HG03025 (cell line): ENCODE data around the gene SLC50A1.

Source experiments
- ATAC-seq: cut with Tn5 transposase; IDR thresholded peaks from one replicate; pipeline ENCODE4 v1.9.1; 2021; ENCODE audit warnings: mild to moderate bottlenecking, moderate library complexity; ENCODE audit not compliant: unreplicated experiment, low FRiP score

Gene SLC50A1

DNA sequence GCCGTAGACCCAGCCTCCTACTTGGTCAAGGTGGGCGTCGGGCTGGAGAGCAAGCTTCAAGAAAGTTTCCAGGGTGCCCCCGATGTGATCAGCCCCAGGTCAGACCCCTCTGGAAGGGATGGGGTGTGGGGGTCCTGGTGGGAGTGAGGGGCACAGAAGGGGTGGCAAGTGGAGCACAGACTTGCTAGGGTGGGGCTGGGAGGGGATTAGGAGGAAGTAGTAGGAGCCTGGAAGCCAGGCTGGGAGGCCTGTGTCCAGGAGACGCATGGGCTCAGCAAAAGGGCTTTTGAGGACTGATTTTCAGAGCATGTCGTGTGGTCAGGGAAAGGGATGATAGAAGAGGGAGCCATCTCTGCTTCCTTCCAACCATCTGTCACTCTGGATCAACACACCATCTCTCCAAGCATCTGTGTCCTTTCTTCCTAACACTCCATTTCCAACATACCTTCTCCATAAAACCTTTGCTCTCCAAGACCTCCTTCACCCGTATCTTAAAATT is 46.4 kb downstream of the SLC50A1 start:
- ATAC-seq: no peak

DNA sequence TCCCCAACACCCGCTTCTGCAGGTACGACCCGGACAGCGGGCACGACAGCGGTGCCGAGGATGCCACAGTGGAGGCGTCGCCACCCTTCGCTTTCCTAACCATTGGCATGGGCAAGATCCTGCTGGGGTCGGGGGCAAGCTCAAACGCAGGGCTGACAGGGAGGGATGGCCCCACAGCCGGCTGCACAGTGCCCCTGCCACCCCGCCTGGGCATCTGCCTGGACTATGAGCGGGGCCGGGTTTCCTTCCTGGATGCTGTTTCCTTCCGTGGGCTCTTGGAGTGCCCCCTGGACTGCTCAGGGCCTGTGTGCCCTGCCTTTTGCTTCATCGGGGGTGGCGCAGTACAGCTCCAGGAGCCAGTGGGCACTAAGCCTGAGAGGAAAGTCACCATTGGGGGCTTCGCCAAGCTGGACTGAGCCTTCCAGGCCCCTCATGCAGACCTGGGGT is 48.1 kb downstream of the SLC50A1 start:
- no peak for ATAC-seq

DNA sequence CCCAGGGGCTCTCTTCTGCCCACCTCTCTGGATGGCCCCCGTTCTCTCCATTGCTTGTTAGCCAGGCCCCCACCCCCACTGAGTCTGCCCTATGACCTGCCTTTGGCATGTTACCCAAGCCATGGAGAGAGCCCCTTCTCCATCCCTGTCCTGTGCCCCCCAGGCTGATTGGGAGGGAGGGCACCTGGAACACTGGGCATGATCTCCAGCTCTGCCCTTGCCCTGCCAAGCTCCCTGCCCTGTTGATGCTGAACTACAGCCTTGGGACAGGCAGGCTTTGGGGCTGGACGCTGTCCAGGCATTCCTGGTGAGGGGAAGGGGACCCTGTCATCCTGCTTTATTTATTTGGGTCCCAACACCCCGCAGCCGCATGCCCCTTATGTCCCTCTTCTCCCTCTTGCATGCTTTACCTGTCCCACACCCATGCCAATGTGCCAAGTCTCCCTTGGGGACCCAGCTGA is 48.7 kb downstream of the SLC50A1 start:
- ATAC-seq: no peak

DNA sequence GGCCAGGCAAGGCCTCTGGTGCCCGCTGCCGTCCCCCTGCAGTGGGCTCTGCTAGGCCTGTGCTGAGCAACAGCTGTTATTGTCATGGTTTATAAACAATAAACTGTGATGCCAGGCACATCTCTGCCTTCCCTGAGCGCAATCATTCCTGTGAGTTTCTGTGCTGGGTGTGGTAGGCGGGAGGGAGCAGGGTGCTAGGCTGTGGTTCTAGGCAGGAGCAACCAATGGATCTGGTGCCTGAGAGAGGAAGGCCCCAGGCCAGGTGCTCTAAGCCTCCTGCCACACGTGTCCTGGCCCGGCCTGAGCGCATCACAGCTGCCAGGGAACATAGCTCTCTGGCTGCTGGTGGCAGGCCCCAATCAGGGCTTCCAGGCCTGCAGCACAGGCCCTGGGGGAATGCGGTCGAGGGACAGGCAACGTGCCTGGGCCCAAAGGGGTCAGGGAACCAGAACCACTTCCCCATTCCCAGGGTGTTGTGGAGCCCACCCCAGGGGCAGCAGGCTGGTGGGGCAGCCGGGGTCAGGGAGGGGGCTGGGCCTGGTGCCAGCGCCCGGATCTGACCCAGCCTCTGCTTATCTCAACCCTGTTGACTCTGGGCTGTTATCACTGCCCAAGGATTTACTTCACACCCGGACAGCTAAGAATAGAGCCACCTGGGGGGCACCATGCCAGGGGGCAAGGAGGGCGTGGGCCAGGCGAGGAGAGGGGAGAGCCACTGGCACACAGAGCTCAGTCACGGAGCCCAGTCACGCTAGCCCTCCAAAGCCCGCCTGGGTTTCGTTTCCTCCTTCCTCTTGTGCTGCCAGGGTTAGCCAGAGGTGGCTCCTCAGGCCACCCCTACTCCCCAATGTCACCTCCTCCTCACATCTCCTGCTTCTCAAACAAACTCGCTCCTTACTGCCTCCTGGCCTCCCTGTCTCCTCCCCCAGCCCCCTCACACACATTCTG is 49.5 kb downstream of the SLC50A1 start:
- ATAC-seq: no peak

DNA sequence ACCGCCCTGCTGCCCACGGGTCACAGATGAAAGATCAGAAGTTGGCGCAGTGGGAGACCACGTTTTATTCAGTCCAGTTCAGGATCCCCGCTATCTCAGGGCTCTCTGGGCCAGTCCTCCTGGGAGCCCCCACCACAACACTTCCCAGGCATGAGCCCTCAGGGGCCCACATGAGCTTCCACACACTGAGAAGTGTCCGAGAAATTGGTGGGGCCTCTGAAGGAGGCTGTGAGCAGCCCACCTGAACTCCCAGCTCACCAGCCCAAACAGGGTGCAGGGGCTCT is 50.1 kb downstream of the SLC50A1 start:
- no peak for ATAC-seq

DNA sequence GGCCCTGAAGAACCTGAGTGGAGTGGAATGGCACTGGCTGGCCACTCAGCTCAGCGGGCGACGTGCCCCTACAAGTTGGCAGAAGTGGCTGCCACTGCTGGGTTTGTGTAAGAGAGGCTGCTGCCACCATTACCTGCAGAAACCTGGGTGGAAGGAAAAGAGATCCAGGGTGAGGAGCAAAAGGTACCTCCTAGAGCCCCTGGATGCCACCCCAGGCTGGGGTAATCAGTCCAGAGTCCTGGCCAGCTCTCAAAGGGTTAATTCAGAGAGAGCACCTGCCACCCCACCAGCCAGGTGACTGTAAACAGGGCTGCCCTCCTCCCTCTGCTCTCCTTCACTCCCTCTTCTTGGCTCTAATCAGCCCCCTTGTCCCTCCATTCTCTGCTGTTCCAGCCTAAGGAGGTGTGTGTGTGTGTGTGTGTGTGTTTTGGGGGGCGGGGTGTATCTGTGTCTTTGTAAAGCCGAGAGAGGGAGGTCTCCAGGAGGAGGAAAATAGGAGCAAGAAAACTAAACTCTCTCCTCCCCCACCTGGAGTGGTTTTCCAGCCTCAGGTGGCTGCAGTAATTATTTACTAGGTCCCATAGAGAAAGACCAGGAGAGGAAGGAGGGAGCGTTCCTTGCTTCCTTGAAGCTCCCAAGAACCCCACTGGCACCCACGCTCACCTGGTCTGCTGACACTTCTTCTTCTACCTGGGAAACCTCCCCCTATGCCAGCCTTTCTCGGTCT is 50.6 kb downstream of the SLC50A1 start:
- ATAC-seq: no peak

DNA sequence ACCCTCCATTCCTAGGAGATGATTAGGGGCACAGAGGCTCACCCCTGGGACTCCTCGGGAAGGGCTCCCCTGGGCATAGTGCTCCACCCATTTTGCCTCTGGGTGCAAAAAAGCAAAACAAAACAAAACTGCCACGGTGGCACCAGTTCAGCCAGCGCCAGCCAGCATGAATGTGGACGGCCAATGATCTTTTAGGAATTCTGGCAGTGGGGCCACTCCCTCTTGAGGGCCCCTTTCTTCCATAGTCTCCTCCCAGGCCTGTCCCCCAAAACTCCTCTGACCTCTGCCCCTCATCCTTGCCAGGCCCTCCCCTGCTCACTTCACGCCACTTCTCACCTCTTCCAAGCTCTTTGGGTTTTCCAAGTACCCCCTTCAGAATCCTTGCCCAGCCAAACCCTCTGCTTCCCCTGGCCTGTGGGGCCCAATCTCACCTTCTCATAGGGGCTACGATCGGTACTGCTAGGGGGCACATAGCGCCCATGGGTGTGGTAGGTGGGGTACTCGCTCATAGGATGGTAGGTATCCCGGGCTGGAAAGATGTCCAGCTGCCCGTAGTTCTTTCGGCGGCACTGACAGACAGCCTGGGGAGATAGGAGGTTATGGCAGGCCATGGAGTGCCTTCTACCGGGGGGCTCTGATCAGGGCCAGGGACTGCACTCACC is 51.3 kb downstream of the SLC50A1 start:
- no peak for ATAC-seq

DNA sequence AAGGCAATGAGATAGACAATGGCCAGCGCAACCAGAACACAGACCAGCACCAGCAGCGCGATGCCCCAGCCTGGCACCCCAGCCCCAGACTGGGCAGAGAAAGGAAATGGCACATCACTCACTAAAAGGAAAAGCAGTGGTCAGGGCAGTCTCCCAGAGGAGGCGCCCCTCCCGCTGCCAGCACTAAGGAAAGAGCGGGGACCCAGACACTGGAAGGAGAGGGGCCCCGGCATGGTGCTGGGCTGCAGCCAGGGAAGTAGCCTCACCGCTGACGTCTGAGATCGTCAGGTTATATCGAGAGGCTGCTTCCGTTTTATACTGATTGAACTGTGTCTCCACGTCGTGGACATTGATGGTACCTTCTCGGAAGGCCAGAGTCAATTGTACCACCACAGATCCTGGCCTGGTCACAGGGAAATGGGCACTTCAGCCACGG is 51.8 kb downstream of the SLC50A1 start:
- ATAC-seq: no peak

DNA sequence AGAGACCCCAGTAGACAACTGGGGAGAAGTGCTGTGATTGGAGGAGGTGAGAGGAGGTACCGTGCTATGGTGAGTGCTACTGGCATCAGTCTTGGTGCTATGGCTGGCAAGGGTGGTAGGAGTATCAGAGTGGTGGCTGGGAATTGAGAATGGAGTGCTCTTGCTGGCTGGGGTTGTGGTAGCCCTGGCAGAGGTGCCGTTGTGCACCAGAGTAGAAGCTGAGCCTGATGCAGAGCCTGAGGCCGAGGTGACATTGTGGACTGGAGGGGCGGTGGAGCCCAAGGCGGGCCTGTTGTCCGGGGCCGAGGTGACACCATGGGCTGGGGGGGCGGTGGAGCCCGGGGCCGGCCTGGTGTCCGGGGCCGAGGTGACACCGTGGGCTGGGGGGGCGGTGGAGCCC is 52.6 kb downstream of the SLC50A1 start:
- no peak for ATAC-seq
